GM20431 (cell line): ENCODE results near the gene H6PD.

Source experiments
- in situ Hi-C: fragments of 300-500 bp; cut with MseI, MboI; formaldehyde crosslinking; loops from one replicate; pipeline ENCODE4 v1.15.0; 2020; ENCODE audit warnings: low sequenced_read_pairs; ENCODE audit not compliant: unreplicated experiment

The H6PD gene

DNA sequence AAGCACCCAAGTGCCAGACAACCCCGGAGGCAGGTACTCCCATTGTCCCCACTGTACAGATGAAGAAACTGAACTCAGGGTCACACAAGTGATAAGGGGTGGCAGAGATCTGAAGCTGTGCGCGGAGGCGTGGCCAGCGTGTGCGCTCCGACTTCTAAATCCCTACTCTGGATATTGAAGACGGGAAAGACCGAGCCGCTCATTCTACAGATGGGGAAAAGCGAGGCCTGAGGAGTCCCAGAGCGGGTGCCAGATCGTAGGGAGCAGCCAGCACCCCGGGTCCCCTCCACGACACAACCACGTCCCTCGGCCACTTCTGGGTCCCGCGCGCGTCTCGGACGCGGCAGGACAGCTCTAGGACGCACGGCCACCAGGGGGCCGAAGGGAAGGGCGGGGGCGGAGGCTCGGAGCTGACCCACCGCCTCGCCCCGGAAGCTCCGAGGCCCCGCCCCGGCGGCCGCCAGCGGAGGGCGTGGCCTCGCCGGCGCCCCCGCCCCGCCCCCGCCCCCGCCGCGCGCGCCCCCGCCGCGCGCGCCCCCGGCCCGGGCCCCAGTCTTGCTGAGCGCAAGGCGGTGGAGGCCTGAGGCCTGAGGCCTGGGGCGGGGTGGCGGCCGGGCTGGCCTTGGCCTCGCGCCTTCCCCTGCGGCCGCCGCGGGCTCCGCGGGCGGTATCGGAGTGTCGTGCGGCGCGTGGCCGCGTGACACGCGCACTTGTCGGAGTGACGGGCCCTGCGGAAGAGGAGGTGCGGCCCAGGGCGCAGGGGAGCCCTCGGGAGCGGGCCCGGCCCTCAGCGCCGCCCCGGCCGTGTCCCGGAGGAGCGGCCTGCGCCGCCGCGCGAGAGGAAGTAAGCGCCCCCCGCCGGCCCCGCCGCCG lies at the start of gene H6PD:
H6PD (plus strand) TSS at position 552 of the 873 bp plus-strand sequence. CDS start 10,161 bp downstream, outside the sequence.
- in situ Hi-C loops: no loop called here

DNA sequence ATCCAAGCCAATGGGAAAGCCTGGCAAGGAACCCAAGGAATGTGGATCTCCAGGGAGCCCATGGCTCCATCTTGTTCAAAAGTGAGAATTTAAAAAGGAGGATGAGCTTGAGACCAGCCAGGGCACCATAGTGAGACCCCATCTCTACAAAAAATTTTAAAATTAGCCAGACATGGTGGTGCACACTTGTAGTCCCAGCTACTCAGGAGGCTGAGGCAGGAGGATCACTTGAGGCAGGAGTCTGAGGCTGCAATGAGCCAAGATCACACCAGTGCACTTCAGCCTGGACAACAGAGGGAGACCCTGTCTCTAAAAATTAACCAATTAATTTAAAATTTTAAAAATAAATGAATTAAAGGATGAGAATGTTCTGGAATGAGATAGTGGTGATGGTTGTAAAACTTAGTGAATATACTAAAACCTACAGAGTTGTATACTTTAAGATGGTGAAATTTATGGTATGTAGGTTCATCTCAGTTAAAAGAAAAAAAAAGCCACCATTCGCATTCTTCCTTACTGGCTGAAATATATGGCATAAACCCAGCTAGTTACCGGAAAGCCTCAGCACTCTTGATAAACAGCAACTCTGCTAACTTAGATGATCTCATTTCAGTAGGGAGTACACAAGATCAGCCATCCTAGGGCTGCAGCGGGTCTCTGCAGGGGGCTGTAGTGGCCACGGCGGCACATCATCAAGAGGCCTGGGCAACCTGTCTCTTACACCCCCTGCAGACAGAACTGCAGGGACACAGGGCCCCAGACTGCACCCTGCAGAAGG lies 48.3 kb upstream of the H6PD start:
- in situ Hi-C loops: no loop called here

DNA sequence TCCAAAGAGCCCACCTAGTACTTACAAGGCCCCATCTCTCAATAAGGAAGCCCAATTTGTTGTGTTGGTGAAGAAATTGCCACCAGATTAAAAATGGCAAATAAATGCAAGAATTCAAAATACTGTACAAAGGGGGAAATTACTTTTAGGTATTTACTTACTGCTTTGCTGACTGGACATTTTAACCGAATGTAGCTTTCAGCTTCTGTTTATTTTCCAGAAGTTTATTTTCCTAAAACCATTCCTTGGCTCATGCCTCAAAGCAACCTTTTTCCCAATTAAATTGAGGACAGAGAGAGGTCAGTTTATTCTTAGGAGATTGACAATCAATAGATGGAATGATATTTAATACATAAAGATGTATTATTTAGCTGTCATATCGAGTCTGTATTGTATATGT lies 47.6 kb upstream of the H6PD start:
- in situ Hi-C loops: no loop called here

DNA sequence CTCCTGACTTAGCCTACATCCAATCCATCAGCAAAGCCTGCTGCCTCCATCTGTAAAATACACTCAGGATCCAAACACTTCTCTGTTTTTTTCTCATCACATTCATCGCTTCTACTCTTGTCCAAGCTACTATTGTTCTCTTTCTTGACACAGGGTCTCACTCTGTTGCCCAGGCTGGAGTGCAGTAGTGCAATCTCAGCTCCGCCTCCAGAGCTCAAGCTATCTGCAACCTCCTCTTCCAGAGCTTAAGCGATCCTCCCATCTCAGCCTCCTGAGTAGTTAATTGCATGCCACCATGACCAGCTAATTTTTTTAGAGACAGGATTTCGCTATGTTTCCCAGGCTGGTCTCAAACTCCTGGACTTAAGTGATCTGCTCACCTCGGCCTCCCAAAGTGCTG lies 44.3 kb upstream of the H6PD start:
- in situ Hi-C loops: no loop called here

GRCh38 chr1:9191231-9191630 lies 43.3 kb upstream of the H6PD start:
- in situ Hi-C loops: no loop called here

DNA sequence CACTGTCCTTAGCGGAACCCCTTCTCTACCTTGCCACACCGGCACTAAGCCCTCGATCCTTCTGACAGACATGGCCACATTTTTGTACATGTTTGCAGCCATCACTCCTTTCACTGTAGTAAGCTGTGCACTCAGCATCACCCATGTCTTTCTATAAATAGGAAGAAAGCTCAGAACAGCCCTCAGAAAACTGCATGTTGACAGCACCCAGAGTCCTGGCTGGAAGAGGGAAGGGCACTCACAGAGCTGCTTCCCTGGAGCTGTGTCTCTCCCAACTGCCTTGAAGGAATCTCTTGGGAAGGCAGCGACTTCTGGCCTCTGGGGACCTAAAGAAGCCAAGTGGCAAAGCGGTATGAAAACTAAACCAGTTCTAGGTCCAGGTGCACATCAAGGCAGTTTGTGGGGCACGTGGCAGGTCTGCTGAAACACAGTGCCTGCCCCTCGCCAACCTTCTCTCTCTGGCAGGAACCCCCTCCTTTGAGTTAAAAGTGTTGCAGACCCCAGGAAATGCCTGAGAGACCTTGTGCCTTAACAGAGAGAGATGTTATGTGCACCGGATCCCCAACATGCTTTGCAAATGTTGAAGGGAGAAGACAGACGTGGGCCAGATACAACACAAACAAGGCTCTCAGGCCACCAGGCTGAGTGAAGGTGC lies 41.9 kb upstream of the H6PD start:
- in situ Hi-C loops: no loop called here

DNA sequence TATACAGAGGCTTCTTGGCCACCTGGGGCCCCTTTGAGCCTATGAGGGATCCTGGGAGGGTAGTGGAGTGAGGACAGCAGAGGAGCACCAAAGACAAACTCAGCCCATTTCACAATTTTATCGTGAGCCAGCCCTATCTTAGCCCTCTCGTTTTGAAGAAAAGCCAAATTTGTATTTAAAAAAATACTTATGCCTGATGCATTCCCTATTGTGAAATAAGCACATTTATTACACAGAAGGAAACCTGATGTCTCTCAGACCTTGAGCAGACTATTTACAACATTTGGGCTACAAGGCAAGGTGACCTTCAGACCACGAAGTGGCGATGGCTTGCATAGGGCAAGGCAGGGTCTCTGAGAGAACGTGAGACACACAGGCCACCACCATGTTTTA lies 41.3 kb upstream of the H6PD start:
- in situ Hi-C loops: no loop called here

DNA sequence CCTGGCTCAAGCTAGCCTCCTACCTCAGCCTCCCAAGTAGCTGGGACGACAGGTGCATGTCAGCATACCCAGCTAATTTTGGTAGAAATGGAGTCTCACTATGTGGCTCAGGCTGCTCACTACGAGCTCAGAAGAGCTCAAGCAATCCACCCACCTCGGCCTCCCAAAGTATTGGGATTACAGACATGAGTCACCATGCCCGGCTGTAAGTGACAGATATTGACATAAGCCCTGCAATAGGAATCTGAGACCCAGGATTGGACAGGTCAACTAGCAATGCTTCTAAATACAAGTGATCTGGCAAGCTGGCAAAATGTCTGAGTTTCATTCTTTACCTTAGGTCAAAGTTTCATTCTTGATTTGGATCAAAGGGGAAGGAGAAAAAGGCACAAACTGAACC lies 40.5 kb upstream of the H6PD start:
- in situ Hi-C loops: no loop called here

GRCh38 chr1:9195651-9196050 lies 38.9 kb upstream of the H6PD start:
- in situ Hi-C loops: no loop called here

DNA sequence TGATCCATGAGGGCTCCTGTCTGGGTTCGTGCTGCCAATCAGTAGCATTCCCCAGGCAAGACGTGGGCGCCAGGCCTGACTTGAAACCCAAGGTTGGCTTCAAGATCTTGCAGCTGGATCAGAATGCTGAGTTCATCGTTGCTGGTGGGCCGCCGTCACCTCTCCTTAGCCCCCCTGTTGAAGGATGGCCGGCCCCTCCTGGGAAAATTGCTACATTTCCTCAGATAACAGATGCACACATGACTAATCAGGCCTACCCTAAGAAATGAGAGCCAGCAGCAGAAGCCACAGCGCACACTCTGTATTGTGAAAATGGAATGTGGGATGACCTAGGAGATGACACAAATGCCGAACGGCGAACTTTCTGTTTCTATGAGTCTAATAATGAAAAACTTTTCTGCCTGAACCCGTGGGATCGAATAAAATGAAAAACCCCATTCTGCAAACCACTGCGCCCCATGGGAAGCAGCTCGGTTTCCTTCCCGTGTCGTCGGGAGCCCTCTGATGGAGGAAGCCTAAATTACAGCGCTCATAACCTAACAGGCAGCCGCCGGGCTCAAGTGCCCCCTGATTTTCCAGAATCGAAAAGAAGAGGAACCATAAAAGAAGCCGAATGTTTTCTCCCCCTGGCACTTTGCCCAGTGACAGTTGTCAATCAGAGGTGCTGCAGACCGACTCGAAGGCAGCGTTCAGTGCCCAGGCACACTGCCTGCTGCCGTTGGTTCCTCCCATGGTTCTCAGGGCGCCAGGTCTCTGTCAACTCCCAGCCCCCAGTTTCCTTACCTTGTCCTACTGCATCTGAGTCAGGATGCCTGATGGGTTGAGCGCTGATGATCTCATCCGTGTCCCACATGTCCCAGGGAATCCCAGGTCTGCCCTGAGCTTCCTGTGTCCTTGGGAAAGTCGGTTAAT lies 38.2 kb upstream of the H6PD start:
- in situ Hi-C loops: no loop called here

- in situ Hi-C loops: no loop called here
Measured at GRCh38 chr1:9197186-9198099, 37.1 kb upstream of the H6PD start.

GRCh38 chr1:9198538-9199361 lies 35.8 kb upstream of the H6PD start:
- in situ Hi-C loops: no loop called here

DNA sequence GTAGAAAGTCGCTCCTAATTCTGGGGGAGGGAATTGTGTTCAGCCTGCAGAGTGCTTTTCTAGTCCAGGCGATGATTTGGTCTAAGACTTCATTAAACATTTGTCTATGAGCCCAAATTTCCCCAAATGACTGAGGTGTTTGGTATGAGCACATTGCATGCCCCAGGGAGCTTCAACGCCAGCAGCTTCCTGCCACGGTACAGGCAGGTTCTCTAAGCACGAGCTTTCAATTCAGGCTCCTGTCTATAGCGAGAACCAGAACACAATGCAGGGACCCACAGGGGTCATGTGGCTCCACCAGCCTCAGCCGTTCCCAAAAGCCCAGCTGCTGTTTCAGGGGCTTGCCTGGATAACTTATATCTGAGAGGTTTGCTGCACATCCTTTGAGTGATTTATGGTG lies 34.1 kb upstream of the H6PD start:
- in situ Hi-C loops: no loop called here

DNA sequence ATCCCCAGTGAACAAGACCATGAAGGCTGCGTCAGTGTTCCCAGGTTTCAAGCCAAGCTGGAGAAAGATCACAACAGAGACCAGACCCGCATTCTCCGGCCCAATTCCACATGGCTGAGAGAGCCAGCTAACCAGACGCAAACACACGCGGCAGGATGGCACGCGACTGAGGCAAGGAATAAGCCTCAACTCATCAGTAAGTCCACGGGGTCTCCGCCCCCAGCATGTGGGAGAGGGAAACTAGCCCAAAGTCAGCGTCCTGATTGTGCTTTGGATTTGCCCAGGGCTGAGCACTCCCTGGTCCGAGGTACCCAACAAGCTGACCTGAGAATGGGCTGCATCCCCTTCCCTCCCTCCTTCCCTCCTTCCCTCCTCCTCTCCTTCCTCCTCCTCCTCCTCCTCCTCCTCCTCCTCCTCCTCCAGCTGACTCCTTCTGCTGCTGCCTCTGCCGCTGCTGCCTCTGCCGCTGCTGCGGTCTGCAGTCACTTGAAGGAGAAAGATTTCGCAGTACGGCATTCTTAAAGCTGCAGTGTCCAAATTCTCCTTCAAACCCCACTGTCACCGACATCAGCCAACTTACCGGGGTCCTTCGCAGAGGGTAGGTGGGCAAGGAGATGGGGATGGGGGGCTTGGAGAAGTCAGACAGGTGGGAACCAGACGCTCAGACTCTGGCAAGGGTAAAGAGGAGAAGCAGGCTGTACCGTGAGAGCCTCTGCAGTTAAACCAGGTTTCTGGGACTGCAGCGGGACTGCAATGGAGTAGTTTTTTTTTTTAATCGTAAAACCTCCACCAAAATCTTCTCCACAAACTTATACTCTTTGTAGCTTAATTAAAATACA lies 33.0 kb upstream of the H6PD start:
- in situ Hi-C loops: no loop called here

DNA sequence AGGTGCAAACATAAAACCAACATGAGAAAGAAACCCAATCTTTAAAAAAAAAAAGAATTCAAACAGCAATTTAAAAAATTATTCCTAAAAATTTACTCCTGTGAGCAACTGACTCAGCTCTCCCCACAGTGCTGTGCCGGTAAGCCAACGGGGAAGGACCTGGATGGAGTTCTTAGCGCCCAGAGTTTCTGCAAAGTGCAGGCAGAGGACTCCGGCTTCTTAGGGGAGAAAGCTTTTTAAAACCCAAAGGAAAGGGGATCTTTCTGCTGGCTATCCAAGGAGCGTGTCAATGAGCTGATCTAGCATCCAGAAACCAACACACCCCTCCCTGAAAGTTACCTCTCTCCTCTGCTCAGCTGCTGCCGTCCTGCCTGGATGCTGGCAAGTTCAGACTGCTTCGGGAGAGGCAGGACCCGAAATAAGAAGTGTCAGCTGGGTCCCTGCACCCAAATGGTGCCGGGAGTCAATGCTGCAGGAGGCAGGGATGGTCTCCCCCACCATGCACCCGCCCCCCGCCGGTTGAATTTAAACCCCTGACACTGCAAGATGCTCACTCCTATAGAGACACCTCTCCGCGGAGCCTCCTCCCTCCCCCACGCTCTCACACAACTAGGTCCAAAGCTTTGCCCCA lies 32.2 kb upstream of the H6PD start:
- in situ Hi-C loops: no loop called here

GRCh38 chr1:9203511-9203982 lies 31.0 kb upstream of the H6PD start:
- in situ Hi-C loops: no loop called here
